ENCODE data around the gene SCART1.

The SCART1 gene

DNA sequence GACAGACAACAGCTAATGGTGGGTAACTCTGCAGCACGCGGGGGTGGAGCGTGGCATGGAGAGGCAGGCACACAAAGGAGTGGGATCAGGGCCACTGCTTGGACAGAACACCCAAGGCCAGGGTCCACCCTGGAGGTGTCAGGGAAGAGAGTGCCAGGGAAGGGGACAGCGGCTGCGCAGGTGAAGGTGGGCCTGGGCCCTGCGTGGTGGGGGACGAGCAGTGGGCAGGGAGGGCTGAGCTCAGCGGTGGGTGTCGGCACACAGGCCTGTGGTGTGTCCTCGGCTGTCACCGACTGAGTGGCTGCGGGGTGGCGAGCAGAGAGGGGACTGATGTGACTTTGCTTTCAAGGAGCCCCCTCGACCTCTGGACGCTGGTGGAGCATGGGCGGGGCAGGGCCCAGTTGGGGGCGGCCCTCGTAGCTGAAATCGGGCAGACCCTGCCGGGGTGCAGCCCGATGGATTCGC is 8.4 kb upstream of the SCART1 start:
- H3K4me3 ChIP-seq (ENCODE audit: low read length) = no peak overlapping the region
- DNase-seq (ENCODE audit: low read depth) = no peak
- TF ChIP-seq, protein P1, sequence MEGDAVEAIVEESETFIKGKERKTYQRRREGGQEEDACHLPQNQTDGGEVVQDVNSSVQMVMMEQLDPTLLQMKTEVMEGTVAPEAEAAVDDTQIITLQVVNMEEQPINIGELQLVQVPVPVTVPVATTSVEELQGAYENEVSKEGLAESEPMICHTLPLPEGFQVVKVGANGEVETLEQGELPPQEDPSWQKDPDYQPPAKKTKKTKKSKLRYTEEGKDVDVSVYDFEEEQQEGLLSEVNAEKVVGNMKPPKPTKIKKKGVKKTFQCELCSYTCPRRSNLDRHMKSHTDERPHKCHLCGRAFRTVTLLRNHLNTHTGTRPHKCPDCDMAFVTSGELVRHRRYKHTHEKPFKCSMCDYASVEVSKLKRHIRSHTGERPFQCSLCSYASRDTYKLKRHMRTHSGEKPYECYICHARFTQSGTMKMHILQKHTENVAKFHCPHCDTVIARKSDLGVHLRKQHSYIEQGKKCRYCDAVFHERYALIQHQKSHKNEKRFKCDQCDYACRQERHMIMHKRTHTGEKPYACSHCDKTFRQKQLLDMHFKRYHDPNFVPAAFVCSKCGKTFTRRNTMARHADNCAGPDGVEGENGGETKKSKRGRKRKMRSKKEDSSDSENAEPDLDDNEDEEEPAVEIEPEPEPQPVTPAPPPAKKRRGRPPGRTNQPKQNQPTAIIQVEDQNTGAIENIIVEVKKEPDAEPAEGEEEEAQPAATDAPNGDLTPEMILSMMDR (IDR thresholded peaks at IDR 0.05; ENCODE audit: insufficient read depth, low read depth, low read length, missing control alignments) = no peak

GRCh38 chr10:133445751-133446708 is 7.7 kb upstream of the SCART1 start:
- no peak overlapping the region for H3K4me3 ChIP-seq (ENCODE audit: low read length)
- no peak for DNase-seq (ENCODE audit: low read depth)
- TF ChIP-seq, protein P1 (IDR thresholded peaks at IDR 0.05; ENCODE audit: insufficient read depth, low read depth, low read length, missing control alignments) = no peak

DNA sequence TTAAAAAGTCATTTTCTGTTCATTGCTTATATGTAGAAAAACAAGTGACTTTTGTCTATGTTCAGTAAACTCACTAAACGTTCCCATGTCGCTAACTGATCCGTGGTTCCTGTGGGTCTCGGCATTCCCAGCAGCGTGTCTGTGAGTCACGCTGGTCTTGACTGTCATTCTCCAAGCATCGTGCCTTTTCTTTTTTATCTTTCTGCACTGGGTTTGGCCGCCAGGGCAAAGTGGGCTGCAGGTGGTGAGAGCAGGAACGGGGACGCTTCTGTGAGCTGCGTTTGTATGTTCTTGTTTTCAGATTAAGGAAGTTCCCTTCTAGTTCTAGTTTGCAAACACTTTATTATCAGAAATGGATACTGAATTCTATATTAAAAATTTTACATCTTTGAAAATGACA is 6.8 kb upstream of the SCART1 start:
- DNase-seq (ENCODE audit: low read depth) = no peak
- H3K4me3 ChIP-seq (ENCODE audit: low read length) = no peak overlapping the region
- TF ChIP-seq, protein P1 (IDR thresholded peaks at IDR 0.05; ENCODE audit: insufficient read depth, low read depth, low read length, missing control alignments) = no peak

GRCh38 chr10:133448120-133448519 is 5.6 kb upstream of the SCART1 start:
- no peak overlapping the region for H3K4me3 ChIP-seq (ENCODE audit: low read length)
- TF ChIP-seq, protein P1 (IDR thresholded peaks at IDR 0.05; ENCODE audit: insufficient read depth, low read depth, low read length, missing control alignments) = no peak
- DNase-seq (ENCODE audit: low read depth) = no peak

DNA sequence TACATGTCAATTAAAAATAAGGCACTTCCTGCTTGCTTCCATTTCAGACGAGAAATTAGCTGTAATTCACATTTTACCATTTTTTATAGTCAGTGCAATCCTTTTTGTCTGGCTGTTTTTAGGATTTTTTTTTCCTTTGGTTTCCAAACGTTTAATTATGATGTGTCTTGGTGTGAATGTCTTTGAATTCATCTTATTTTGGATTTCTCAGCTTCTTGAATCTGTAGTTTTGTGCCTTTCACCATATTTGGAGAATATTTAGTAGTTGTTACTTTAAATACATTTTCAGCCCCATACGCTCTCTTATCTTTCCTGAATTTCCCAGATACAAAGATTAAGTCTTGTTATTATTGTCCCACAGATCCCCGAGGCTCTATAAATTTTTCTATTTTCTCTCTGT is 2.4 kb upstream of the SCART1 start:
- H3K4me3 ChIP-seq (ENCODE audit: low read length) = no peak overlapping the region
- TF ChIP-seq, protein P1 (IDR thresholded peaks at IDR 0.05; ENCODE audit: insufficient read depth, low read depth, low read length, missing control alignments) = no peak
- DNase-seq (ENCODE audit: low read depth) = no peak

- DNase-seq (ENCODE audit: low read depth) = no peak
- TF ChIP-seq, protein P1 (IDR thresholded peaks at IDR 0.05; ENCODE audit: insufficient read depth, low read depth, low read length, missing control alignments) = no peak
Measured at GRCh38 chr10:133452453-133452852, 1.3 kb upstream of the SCART1 start.

More at GRCh38 chr10:133452453-133452852, 1.3 kb upstream of the SCART1 start:
- no peak overlapping the region for H3K4me3 ChIP-seq (ENCODE audit: low read length)

All from epithelial cell of esophagus (primary cell).